ENCODE data around the gene PLA2R1. TPM values are rescaled to one million over a fixed set of nuclear protein-coding genes. Genes with fewer than 3 reads are reported as not detected.
A peak's percentile ranks its signal among the peaks of the same experiment; 100 is the strongest.

Gene PLA2R1
- 0.37 and 1.1 TPM in 2 replicates for total RNA-seq (2014; rRNA removed; shearing (Covaris generic); ENCODE audit: low replicate concordance)

DNA sequence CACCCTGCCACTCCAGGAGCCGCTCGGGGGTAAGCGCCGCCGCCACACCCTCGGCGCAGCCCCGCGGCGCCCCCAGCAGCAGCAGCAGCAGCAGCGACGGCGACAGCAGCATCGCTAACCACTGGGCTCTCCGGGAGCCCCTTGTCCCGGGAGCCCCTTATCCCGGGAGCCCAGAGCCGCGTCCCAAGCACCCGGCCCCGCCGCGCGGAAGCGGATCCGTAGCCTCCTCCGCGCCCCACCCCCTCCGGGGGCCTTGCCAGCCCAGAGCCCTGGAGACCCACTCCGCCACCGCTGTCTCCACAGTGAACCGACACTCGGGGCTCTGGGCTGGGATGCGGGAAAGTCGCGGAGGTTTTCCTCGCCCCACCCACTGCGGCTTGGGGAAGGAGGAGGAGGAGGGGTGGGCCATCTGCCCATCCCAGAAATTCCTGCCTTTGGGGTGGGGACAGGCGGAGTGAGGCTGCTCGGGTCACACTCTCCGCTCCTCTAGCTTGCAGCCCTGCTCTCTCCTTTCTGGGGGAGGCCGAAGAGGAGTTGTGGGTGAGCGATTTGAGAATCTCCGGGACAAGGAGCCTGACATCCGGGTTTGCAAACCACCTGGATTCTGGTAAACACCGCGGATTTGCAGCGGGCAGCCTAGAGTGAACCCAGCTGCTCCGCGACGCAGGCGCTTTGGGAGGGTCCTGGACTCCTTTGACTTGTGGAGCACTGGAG lies at the start of gene PLA2R1:
Gene PLA2R1 (minus strand): TSS at position 324 of the 714 bp plus-strand sequence. CDS start 212 bp downstream, at position 112.
- in situ Hi-C loops (cut with HindIII; ENCODE audit: low pct_unique_long_range_greater_than_20kb, low sequenced_read_pairs), result no loop called here
- peak; percentile 19 for DNase-seq (ENCODE audit: low read depth)

DNA sequence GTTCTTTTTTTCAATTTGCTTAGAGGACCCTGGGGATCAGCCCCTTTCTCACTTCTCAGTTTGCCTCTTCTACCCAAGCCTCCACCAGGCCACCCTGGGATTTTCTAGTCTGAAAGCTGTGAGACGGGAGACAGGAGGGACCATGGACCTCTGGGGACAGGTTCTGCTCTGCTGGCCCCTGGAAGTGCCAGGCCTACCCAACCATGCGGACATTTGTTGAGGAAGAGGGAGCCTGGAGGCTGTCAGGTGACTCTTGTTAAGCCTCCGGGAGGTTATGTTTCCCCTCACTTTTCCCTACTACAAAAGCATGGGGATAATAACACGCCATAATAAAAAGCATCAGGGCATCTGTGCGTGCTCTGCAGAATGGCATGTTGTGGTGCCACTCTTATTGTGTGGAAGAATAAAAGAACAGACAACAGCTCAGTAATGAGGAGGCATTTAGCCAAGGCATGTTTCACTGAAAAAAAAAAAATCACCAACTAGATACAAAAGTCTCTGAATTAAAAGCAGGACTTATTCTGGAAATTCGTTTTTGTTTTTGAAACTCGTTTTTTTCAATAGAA lies 48.3 kb upstream of the PLA2R1 start:
- no peak for DNase-seq (ENCODE audit: low read depth)
- in situ Hi-C loops (cut with HindIII; ENCODE audit: low pct_unique_long_range_greater_than_20kb, low sequenced_read_pairs), result no loop called here

DNA sequence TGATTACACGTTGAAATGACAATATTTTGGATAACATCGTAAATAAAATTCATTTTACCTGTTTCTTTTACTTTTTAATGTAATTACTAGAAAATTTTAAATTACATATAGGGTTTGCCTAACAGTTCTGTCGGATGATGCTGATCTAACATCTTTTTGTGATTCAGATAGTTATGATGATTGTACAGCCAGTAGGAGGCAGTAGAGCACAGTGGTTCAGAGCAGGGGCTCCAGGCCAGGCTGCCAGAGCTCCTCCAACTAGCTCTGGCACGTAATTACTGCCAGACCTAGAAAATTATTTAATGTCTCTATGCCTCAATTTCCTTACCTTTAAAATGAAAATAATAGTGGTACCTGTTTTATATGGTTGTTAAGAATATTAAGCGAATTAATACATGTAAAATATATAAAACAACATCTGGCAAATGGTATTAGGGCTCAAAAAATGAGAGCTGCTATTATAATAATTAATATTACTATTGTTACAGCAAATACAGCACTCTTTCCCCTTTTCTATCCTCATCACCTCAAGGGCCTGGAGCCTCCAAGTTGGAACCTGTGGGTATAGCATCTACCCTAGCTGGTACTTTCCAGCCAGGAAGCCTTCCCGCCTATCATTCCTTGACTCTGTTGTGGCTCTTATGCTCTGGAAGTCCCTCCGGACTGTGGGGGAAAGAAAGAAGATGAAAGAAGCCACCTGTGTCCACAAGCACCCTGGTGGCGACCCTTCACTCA lies 47.7 kb upstream of the PLA2R1 start:
- peak; percentile 47 for DNase-seq (ENCODE audit: low read depth)
- in situ Hi-C loops (cut with HindIII; ENCODE audit: low pct_unique_long_range_greater_than_20kb, low sequenced_read_pairs), result no loop called here

DNA sequence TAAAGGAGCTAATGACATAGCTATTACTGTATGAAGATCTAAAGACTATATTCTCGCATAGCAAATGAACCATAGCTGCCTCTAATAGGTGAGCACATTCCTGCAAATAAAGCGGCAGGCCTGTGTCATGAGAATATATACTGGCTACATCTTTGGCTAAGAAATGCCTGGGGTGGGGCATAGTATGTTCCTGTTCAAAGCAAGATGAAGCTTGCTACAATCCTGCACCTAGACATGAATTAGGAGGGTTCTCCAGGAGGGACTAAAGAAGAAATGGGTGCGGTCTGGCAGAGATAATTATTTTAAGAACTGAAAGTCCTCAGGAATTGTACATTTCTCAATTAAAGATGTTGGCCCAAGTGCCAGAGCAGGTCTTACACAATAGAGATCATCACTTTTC lies 46.8 kb upstream of the PLA2R1 start:
- DNase-seq (ENCODE audit: low read depth), result no peak
- in situ Hi-C loops (cut with HindIII; ENCODE audit: low pct_unique_long_range_greater_than_20kb, low sequenced_read_pairs), result no loop called here

DNA sequence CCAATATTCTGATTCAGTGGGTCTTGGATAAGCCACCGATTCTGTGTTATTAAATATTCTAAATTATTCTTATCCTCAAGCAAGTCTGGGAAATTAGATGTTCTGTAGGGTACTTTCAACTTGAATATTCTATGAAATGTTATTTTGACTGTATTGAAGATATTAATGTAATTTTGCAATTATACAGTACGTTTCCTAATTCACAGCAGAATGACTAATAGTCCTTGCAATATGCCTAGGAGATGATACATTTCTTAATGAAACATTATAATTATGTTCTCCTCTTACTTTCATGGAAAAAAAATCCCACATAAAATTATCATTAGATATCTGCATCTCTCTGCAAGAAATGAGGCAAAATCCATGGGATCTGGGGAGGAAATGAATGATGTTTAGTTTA lies 46.2 kb upstream of the PLA2R1 start:
- in situ Hi-C loops (cut with HindIII; ENCODE audit: low pct_unique_long_range_greater_than_20kb, low sequenced_read_pairs), result no loop called here
- DNase-seq (ENCODE audit: low read depth), result no peak

DNA sequence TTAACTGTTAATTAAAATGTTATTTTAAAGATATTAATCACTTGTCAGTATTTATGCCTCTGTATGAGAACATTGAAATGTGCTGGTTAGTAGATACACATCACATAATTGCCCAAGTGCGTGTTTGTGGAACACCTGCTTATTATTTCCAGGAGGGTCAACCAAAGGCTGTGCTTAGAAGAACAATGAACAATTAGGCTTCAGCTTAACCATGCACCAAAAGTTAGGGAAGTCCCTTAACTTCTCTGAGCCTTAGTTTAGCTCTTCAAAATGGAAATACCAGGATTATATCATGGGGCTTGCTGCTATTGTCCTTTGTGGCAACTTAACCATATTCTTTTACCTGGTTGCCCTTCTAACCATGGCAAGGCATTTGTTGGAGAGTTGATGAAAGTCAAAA lies 43.0 kb upstream of the PLA2R1 start:
- DNase-seq (ENCODE audit: low read depth), result no peak
- in situ Hi-C loops (cut with HindIII; ENCODE audit: low pct_unique_long_range_greater_than_20kb, low sequenced_read_pairs), result no loop called here

DNA sequence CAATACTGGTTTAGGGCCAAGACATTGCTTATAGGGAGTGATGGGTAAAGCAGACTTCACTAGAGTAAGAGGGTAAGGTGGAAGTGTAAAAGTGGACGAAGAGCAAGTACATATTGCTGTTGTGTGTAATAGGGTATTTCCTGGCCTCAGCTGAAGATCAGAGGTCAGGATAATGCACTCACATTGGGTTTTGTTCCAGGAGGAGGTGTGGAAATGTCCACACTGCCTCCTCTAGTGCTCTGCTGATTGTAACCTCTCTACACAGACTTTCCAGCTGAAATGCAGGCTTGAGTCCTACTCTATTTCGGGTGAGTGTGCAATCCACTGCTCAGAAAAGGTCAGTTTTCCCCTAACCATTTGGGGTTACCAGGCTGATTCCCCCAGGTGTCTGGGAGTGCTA lies 41.7 kb upstream of the PLA2R1 start:
- in situ Hi-C loops (cut with HindIII; ENCODE audit: low pct_unique_long_range_greater_than_20kb, low sequenced_read_pairs), result no loop called here

DNA sequence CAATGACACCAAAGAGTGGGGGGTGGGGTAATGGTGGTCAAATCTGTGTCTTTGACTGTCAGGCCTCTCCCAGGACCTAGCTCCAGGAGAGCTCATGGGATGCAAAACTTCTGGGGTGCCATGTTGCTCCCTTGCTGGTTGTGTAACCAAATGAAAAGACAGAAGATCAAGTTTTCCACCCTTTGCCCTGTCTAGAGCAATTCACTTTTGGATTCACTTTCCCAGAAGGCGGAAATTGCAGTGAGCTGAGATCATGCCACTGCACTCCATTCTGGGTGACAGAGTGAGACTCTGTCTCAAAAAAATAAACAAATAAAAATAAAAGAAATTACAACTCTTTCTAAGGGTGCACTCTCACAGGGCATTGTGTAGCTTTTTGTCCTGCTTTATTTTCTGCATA lies 34.9 kb upstream of the PLA2R1 start:
- in situ Hi-C loops (cut with HindIII; ENCODE audit: low pct_unique_long_range_greater_than_20kb, low sequenced_read_pairs), result no loop called here
- no peak for DNase-seq (ENCODE audit: low read depth)

More for the DNA sequence above, 41.7 kb upstream of the PLA2R1 start:
- no peak for DNase-seq (ENCODE audit: low read depth)

DNA sequence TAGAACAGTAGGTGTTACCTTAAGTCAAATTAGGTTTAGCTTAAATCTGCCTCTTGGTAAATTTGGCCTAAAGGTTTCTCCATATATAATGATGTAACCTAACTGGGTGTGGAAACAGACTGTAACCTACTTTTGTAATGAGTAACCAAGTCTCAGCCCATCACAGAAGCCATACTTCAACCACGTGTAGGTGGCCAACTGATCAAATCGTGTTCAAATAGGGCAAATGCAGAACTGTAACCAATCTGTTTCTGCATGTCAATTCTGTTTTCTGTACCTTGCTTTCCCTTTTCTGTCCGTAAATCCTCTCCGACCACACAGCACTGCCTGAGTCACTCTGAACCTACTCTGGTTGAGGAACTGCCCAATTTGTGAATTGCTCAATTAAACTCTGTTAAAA lies 34.0 kb upstream of the PLA2R1 start:
- in situ Hi-C loops (cut with HindIII; ENCODE audit: low pct_unique_long_range_greater_than_20kb, low sequenced_read_pairs), result no loop called here
- no peak for DNase-seq (ENCODE audit: low read depth)

DNA sequence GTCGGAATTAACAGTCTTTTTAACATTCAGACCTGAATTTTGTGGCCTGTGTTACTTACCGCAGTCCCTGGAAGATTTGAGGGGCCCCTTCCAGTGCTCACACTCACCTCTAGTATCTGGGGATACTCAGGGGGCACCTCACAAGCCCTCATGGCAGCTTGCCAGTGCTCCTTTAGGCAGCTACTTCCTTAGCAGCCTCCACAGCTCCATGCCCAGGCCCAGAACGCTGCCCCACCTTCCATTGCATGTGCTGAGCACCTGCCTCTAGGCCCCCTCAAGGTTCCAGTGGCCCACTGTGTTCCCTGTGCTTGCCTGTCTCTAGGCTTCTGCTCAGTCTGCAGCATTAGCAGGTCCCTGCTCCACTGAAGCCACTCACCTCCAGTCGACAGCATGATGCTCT lies 30.0 kb upstream of the PLA2R1 start:
- in situ Hi-C loops (cut with HindIII; ENCODE audit: low pct_unique_long_range_greater_than_20kb, low sequenced_read_pairs), result no loop called here
- no peak for DNase-seq (ENCODE audit: low read depth)

DNA sequence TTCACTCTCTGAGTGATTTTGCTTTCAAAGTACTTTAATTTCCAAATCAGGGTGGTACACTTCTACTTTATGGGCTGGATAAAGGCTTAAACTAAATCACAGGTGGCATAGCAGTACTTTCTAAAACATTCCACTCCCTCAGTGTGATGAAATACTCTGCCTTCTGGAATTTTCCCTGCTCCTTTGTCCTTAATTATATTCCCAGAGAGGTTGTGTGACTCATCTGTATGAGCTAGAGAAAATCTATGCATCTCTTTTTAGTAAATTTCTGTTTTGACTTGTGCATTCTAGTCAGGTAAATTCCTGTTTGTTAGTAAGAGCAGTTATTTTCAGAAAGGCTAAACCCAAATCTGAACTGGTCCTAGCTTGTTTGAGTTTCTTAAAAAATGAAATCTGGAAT lies 29.0 kb upstream of the PLA2R1 start:
- no peak for DNase-seq (ENCODE audit: low read depth)
- in situ Hi-C loops (cut with HindIII; ENCODE audit: low pct_unique_long_range_greater_than_20kb, low sequenced_read_pairs), result no loop called here

DNA sequence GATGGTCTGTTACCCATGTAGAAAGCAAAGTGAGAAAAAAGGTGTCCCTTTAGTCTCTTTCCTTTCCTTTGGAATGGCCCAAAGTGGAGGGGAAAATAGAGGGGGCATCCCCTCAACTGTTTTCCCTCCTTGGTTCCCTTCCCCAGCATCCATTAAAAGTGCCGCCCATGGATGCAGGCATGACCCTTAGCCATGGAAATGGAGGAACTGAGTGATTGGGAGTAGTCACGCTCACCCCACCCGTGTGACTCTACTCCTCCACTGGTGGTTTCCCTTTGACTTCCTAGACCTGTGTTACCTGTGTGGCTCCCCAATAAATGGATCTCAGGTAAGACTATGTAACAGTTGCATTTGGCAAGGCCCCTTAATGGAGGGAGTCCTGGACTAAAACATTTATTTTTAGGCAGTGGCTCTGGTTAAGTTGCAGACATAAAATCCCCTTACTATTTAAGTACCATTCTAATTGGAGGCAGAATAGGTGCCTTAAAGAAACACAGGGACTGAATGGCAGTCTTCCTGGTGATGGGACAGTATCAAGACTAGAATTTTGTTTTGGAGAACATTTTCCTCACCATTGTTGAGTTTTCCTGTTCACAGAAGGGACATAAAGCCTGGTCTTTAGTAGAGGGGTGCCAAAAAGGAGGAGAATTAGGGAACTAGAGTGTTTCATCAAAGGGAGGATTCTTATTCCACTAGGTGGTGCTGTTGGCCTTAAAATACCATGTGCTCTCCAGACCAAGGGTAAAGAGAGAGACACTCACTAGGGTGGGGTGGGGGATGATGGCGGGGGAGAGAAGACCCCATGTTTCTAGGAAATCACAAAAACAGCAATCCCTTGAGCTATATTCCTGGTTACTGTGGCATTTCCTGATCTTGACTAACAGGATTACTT lies 25.7 kb upstream of the PLA2R1 start:
- peak; percentile 21 for DNase-seq (ENCODE audit: low read depth)
- in situ Hi-C loops (cut with HindIII; ENCODE audit: low pct_unique_long_range_greater_than_20kb, low sequenced_read_pairs), result no loop called here

DNA sequence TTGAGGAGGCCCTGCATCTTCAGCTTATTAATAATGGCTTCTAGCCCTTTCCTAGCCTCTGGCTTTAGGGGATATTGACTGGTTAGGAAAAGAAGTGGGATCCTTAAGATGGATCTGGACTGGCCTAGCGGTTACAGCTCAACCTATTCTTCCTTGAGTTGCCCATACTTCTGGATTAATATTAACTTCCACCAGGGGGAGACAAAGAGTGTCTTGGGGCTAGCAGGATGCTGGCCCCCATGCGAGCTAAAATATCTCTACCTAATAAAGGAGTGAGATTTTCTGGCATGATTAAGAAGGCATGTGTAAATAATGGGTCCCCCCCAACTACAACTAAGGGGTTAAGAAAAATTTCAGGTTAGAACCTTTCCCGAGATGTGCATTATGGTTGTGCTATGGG lies 23.2 kb upstream of the PLA2R1 start:
- no peak for DNase-seq (ENCODE audit: low read depth)
- in situ Hi-C loops (cut with HindIII; ENCODE audit: low pct_unique_long_range_greater_than_20kb, low sequenced_read_pairs), result no loop called here

DNA sequence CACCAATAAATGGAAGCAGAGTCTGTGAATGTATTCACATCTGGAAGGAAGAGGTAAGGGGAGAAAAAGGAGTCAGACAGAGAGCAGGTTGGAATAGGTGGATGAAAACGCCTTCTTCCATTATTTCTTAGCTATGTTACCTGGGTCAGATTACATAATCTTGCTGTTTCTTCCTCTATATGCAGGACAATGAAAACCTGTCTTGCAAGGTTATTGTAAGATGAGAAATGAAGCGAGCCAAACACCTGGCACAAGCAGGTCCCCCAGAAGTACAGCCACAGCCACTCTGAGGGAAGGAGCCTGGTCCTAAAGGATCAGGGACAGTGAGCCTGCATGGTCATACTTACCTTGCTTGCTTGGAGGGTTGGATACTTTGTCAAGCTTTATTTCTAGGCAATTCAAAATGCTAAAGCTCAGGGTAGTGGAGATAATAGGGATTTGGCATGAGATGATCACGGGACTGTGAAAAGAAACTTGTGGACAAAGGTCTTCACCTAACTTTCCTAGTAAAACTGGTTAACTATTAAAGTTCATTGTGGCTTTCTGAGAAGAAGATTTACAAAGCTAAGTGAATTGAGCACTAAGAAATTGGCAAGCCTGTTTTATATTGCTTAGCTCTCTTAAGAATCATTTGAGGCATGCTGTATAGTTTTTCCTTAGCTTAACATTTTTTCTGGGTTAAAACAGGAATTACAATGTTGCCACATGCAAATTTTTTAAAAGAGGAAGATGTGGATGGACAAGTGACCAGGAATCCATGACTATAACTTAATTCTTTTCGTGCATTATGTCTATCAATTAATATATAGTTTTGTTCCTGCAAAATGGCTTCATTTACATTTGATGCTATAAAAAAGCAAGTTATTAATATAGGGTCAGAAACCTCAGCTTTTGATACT lies 15.7 kb upstream of the PLA2R1 start:
- DNase-seq (ENCODE audit: low read depth), result no peak
- in situ Hi-C loops (cut with HindIII; ENCODE audit: low pct_unique_long_range_greater_than_20kb, low sequenced_read_pairs), result no loop called here

DNA sequence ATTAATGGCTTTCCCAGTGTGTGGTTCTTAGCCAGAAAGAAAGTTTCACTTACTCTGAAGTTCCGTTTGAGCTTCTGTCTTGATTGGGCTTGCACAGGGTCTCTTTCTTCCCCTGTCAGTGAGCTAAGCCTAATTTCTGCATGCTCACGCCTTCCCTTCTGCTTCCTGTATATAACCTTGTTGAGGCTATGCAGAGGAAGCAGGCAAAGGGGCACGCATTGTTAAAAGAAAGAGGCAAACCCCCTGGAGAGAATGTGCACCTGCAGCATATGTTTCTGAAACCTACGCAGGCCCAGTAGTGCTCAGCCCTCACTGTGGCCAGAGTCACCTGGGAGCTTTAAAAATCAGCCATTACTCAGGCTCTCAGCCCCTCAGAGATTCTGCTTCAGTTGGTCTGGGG lies 14.5 kb upstream of the PLA2R1 start:
- in situ Hi-C loops (cut with HindIII; ENCODE audit: low pct_unique_long_range_greater_than_20kb, low sequenced_read_pairs), result no loop called here
- DNase-seq (ENCODE audit: low read depth), result no peak

DNA sequence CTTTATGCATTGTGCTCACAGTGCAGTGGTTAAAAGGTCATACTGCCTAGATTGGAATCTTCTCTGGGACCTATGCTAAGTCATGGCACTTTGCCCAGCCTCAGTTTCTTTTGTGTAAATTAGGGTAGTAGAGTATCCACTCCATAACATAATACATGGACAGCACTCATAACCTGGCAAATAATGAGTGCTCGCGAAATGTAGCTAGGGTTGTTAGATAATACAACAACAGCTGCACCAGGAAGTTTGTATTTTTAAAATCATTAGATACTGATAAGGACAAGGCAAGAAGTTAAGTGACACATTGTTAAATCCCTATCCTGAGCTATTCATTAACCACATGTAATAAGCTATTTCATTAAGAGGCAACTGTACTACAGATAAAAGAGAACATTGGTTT lies 13.8 kb upstream of the PLA2R1 start:
- peak; percentile 59 for DNase-seq (ENCODE audit: low read depth)
- in situ Hi-C loops (cut with HindIII; ENCODE audit: low pct_unique_long_range_greater_than_20kb, low sequenced_read_pairs), result no loop called here

DNA sequence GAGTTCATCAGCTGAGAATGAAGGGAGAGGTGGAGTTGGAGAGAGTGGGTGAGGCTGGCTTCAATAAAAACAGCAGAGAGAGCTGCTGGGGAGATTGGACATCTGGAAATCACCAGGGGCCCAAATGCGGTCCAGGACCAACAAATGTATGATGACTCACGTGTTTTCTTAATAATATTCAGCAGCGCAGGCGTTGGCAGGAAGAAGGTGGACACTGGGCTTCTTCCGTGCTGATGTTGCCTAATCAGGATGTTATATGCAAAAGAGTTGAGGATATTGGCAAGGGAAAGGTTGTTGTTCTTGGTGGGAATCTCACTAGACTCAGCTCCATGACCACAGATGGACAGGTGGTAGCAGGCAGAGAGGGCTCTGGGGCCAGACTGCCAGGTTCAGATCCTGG lies 12.8 kb upstream of the PLA2R1 start:
- peak; percentile 77 for DNase-seq (ENCODE audit: low read depth)
- in situ Hi-C loops (cut with HindIII; ENCODE audit: low pct_unique_long_range_greater_than_20kb, low sequenced_read_pairs), result no loop called here

Data from Caki2 (cell line).